Large intestine (tissue), 3 donors: ENCODE measurements around the gene CNNM3. TPM values are rescaled to one million over a fixed set of nuclear protein-coding genes. Genes with fewer than 3 reads are reported as not detected.
"Not testable (repeated sequence)": the region's sequence is repeated elsewhere in the genome, so short reads cannot be mapped to it uniquely, and the experiment has no call there.

Experiments used
- DNase-seq, 2 donors: peaks; one replicate each; pipeline versions ENCODE4 v3.0.0 to v3.0.0-alpha.2; 2013
- H3K27ac ChIP-seq: one replicate; pipeline ENCODE4 v1.5.1; 2013; ENCODE audit warnings: low read length
- H3K27me3 ChIP-seq: 2 replicates; pipeline ENCODE4 v1.6.1; 2013; ENCODE audit warnings: low read length; ENCODE audit not compliant: control insufficient read depth, insufficient read depth
- H3K36me3 ChIP-seq: 2 replicates; pipeline ENCODE4 v1.6.1; 2013; ENCODE audit warnings: low read length; ENCODE audit not compliant: control insufficient read depth, insufficient read depth
- H3K4me1 ChIP-seq: one replicate; pipeline ENCODE4 v1.6.1; 2013; ENCODE audit warnings: low read length; ENCODE audit not compliant: control insufficient read depth, insufficient read depth
- H3K4me3 ChIP-seq: one replicate; pipeline ENCODE4 v1.5.1; 2013; ENCODE audit warnings: low read length
- H3K9me3 ChIP-seq: one replicate; pipeline ENCODE4 v1.6.1; 2013; ENCODE audit warnings: mild to moderate bottlenecking, low read depth, low read length, moderate library complexity; ENCODE audit not compliant: control insufficient read depth
- WGBS: methylation state at CpG from one replicate; pipeline ENCODE4 v1.1.5; 2013; ENCODE audit warnings: low lambda C conversion rate; ENCODE audit not compliant: insufficient coverage; 5-methylcytosine and 5-hydroxymethylcytosine counted together
- polyA plus RNA-seq: library from polyadenylated mRNA; unstranded; fragments of 120-200 nt; gene quantifications from one replicate; pipeline ENCODE4 v1.2.1, GENCODE V29; 2013

Gene CNNM3
- polyA plus RNA-seq, 1 donor: 35.0 TPM

- Histone ChIP-seq H3K4me1 (peaks cover 17% of the 10 kb centered on the region), H3K9me3 (no peaks in the 10 kb centered on the region), H3K36me3 (peaks cover 40% of the 10 kb centered on the region), H3K27ac (peak overlapping the region; percentile 62), H3K27me3 (no peaks in the 10 kb centered on the region), H3K4me3 (peak overlapping the region; percentile 92)
- WGBS: 67% methylated on average over 3 of the region's 27 CpGs
- peak in 1 of 2 donors; percentile 57 for DNase-seq
These were observed 41.0 kb downstream of the CNNM3 start for GRCh38 chr2:96856776-96857666.

GRCh38 chr2:96857667-96858372, 41.8 kb downstream of the CNNM3 start, which contains the start of gene ANKRD39:
ANKRD39 (minus strand) TSS chr2:96858016; CDS start chr2:96857987, 29 bp downstream.
- Histone ChIP-seq H3K36me3 (peaks cover 34% of the 10 kb centered on the region), H3K27me3 (no peaks in the 10 kb centered on the region), H3K4me1 (peaks cover 18% of the 10 kb centered on the region), H3K27ac (peak within 1 kb of the TSS; percentile 62), H3K9me3 (no peaks in the 10 kb centered on the region), H3K4me3 (peak within 1 kb of the TSS; percentile 92)
- WGBS: no CpG with 5 or more reads among the region's 81 CpGs
- peak; percentile 99 for DNase-seq

- DNase-seq: no peak
- Histone ChIP-seq H3K9me3 (no peaks in the 10 kb centered on the region), H3K4me3 (peak overlapping the region; percentile 61), H3K27ac (no peak overlapping the region), H3K4me1 (peaks cover 18% of the 10 kb centered on the region), H3K27me3 (no peaks in the 10 kb centered on the region), H3K36me3 (peaks cover 39% of the 10 kb centered on the region)
- WGBS: no CpG with 5 or more reads among the region's 11 CpGs
These were observed 43.1 kb downstream of the CNNM3 start for GRCh38 chr2:96859099-96859649.

GRCh38 chr2:96859681-96860064, 43.6 kb downstream of the CNNM3 start:
- Histone ChIP-seq H3K36me3 (peaks cover 41% of the 10 kb centered on the region), H3K4me1 (peaks cover 18% of the 10 kb centered on the region), H3K4me3 (no peak overlapping the region), H3K27ac (no peak overlapping the region), H3K27me3 (no peaks in the 10 kb centered on the region), H3K9me3 (no peaks in the 10 kb centered on the region)
- WGBS: no CpG with 5 or more reads among the region's 4 CpGs
- no peak for DNase-seq

- no peaks in the 10 kb centered on the region for H3K9me3 ChIP-seq
- peaks cover 18% of the 10 kb centered on the region for H3K4me1 ChIP-seq
- H3K4me3 ChIP-seq: no peak overlapping the region
- no CpG with 5 or more reads among the region's 38 CpGs for WGBS
- peaks cover 48% of the 10 kb centered on the region for H3K36me3 ChIP-seq
- no peaks in the 10 kb centered on the region for H3K27me3 ChIP-seq
- no peak overlapping the region for H3K27ac ChIP-seq
- DNase-seq: no peak
These were observed 44.3 kb downstream of the CNNM3 start for GRCh38 chr2:96860065-96861029.

GRCh38 chr2:96861074-96861473, 45.0 kb downstream of the CNNM3 start:
- Histone ChIP-seq H3K27ac (no peak overlapping the region), H3K36me3 (peaks cover 55% of the 10 kb centered on the region), H3K27me3 (no peaks in the 10 kb centered on the region), H3K4me3 (no peak overlapping the region), H3K9me3 (no peaks in the 10 kb centered on the region), H3K4me1 (peaks cover 19% of the 10 kb centered on the region)
- no peak for DNase-seq
- WGBS: no CpG with 5 or more reads among the region's 17 CpGs

GRCh38 chr2:96863056-96863455, 47.0 kb downstream of the CNNM3 start:
- H3K36me3 ChIP-seq: peaks cover 67% of the 10 kb centered on the region
- not testable (repeated sequence) for DNase-seq, H3K27ac ChIP-seq, H3K4me3 ChIP-seq, H3K27me3 ChIP-seq, H3K9me3 ChIP-seq
- no CpG with 5 or more reads among the region's 4 CpGs for WGBS
- peaks cover 37% of the 10 kb centered on the region for H3K4me1 ChIP-seq

- H3K27me3 ChIP-seq: no peaks in the 10 kb centered on the region
- no CpG with 5 or more reads among the region's 19 CpGs for WGBS
- peaks cover 67% of the 10 kb centered on the region for H3K36me3 ChIP-seq
- H3K4me3 ChIP-seq: no peak overlapping the region
- DNase-seq: no peak
- no peak overlapping the region for H3K27ac ChIP-seq
- no peaks in the 10 kb centered on the region for H3K9me3 ChIP-seq
- peaks cover 34% of the 10 kb centered on the region for H3K4me1 ChIP-seq
These were observed 47.7 kb downstream of the CNNM3 start for GRCh38 chr2:96863575-96864342.

GRCh38 chr2:96864343-96865091, 48.4 kb downstream of the CNNM3 start:
- peaks cover 30% of the 10 kb centered on the region for H3K4me1 ChIP-seq
- whole genome bisulfite sequencing: no CpG with 5 or more reads among the region's 25 CpGs
- H3K27ac ChIP-seq: no peak overlapping the region
- H3K36me3 ChIP-seq: peaks cover 67% of the 10 kb centered on the region
- no peaks in the 10 kb centered on the region for H3K9me3 ChIP-seq
- H3K27me3 ChIP-seq: no peaks in the 10 kb centered on the region
- DNase-seq: no peak
- H3K4me3 ChIP-seq: no peak overlapping the region
